ENCODE results near the gene PGM5.

DNA sequence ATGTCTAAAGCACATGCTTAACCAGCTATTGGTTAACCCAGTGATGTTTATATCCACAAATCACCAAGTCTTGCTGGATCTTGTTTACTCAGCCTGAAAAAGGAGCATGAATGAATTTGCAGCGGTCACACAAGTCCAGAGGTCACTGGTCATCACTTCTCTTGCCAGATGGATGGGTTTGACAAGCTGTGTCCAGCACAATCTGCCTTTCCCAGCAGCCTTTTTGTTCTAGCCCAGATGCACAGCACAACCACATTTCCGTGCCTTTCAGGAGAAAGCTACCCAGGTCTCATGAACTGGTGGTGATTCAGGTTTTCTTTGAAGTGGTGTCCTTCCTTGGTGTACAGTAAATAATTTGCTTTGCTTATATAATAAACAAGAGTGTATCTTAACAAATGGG is 152.1 kb downstream of the PGM5 start:
- TF ChIP-seq, protein P1, sequence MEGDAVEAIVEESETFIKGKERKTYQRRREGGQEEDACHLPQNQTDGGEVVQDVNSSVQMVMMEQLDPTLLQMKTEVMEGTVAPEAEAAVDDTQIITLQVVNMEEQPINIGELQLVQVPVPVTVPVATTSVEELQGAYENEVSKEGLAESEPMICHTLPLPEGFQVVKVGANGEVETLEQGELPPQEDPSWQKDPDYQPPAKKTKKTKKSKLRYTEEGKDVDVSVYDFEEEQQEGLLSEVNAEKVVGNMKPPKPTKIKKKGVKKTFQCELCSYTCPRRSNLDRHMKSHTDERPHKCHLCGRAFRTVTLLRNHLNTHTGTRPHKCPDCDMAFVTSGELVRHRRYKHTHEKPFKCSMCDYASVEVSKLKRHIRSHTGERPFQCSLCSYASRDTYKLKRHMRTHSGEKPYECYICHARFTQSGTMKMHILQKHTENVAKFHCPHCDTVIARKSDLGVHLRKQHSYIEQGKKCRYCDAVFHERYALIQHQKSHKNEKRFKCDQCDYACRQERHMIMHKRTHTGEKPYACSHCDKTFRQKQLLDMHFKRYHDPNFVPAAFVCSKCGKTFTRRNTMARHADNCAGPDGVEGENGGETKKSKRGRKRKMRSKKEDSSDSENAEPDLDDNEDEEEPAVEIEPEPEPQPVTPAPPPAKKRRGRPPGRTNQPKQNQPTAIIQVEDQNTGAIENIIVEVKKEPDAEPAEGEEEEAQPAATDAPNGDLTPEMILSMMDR (conservative IDR thresholded peaks at IDR 0.05), result no peak
- TF ChIP-seq EZH2 (IDR thresholded peaks at IDR 0.05; ENCODE audit: low read depth), result no peak
